ENCODE data around the gene CLDN18.

GRCh38 chr3:138066383-138066782 is 56.4 kb downstream of the CLDN18 start:
- TF ChIP-seq POLR2A (IDR thresholded peaks at IDR 0.05) (no peak), EP300 (IDR thresholded peaks at IDR 0.05) (no peak)
